MM.1S (cell line): ENCODE results near the gene GPR135.

ENCODE experiments used
- CTCF ChIP-seq: fragments of 300-600 bp; sonication (generic); IDR thresholded peaks from 2 replicates; pipeline ENCODE4 v1.5.1; 2016; ENCODE audit warnings: antibody characterized with exemption, low read length, mixed read lengths
- EZH2 ChIP-seq: fragments of 300-600 bp; sonication (generic); optimal IDR thresholded peaks from 2 replicates; pipeline ENCODE3; 2017; ENCODE audit warnings: low read depth, mild to moderate bottlenecking, antibody characterized with exemption, low read length, mixed read lengths

- TF ChIP-seq CTCF = no peak
- TF ChIP-seq EZH2 = no peak
Measured at GRCh38 chr14:59474172-59474571, 9.0 kb upstream of the GPR135 start.
